SK-N-SH (cell line): ENCODE measurements around the gene SUPT20H. TPM values are rescaled to one million over a fixed set of nuclear protein-coding genes. Genes with fewer than 3 reads are reported as not detected.

Experiments used
- CTCF ChIA-PET: fragments of 300-600, 350-600 bp; formaldehyde crosslinking; extraction: SDS; loops from one replicate; lab custom pipeline; 2021; lab: Yijun Ruan, JAX
- POLR2A ChIA-PET: fragments of 350-600 bp; sonication (Branson Sonifier 250); formaldehyde crosslinking; extraction: SDS; loops from one replicate; lab custom pipeline; 2020; ENCODE audit warnings: antibody characterized with exemption, inconsistent platforms; lab: Yijun Ruan, JAX
- DNase-seq: peaks from one replicate; pipeline ENCODE4 v3.0.0; 2012
- H2AFZ ChIP-seq: fragments of 200-600 bp; sonication (generic); 2 replicates; pipeline ENCODE4 v1.8.1; 2016; ENCODE audit warnings: antibody characterized with exemption, mild to moderate bottlenecking, low read depth
- H3F3A ChIP-seq: fragments of 200-600 bp; sonication (generic); replicated peaks from 2 replicates; pipeline ENCODE3; 2016; ENCODE audit warnings: antibody characterized with exemption, mild to moderate bottlenecking; ENCODE audit not compliant: insufficient read depth
- H3K27ac ChIP-seq, 2 experiments: fragments of 200-500 bp in 1 of 2; fragments of 200-600 bp in 1 of 2; sonication (Bioruptor generic) in 1 of 2; sonication (generic), shearing (Covaris generic) in 1 of 2; 2 replicates each; pipeline versions ENCODE4 v1.5.1 to v1.6.1; 2014 to 2016; ENCODE audit warnings: low read depth in 2 of 2, inconsistent platforms in 1 of 2, low read length in 1 of 2, mild to moderate bottlenecking in 1 of 2, mixed read lengths in 1 of 2
- H3K27me3 ChIP-seq: fragments of 200-600 bp; sonication (generic), shearing (Covaris generic); 2 replicates; pipeline ENCODE4 v1.6.1; 2016; ENCODE audit warnings: mixed run types; ENCODE audit not compliant: insufficient read depth
- H3K36me3 ChIP-seq, 2 experiments: fragments of 200-500 bp in 1 of 2; fragments of 200-600 bp in 1 of 2; sonication (Bioruptor generic) in 1 of 2; sonication (generic) in 1 of 2; replicated peaks in 1 of 2; 2 replicates each; pipeline versions ENCODE3 to v1.5.1; 2014 to 2016; ENCODE audit warnings: low read length in 1 of 2, mild to moderate bottlenecking in 1 of 2; ENCODE audit not compliant: insufficient read depth in 2 of 2, control insufficient read depth in 1 of 2
- H3K4me1 ChIP-seq, 2 experiments: fragments of 200-500 bp in 1 of 2; fragments of 200-600 bp in 1 of 2; sonication (Bioruptor generic) in 1 of 2; sonication (generic), shearing (Covaris generic) in 1 of 2; 2 replicates each; pipeline versions ENCODE4 v1.5.1 to v1.6.1; 2014 to 2016; ENCODE audit warnings: low read depth in 1 of 2, low read length in 1 of 2, mixed run types in 1 of 2; ENCODE audit not compliant: insufficient read depth in 2 of 2, control insufficient read depth in 1 of 2
- H3K4me2 ChIP-seq: fragments of 200-600 bp; sonication (generic), shearing (Covaris generic); 2 replicates; pipeline ENCODE4 v1.6.1; 2017; ENCODE audit warnings: mixed run types
- H3K4me3 ChIP-seq, 2 experiments: fragments of 200-500 bp in 1 of 2; fragments of 200-600 bp in 1 of 2; sonication (Bioruptor generic) in 1 of 2; sonication (generic), shearing (Covaris generic) in 1 of 2; 2 replicates each; pipeline versions ENCODE4 v1.5.1 to v1.8.1; 2014 to 2016; ENCODE audit warnings: low read depth in 2 of 2, inconsistent platforms in 1 of 2, low read length in 1 of 2, mild to moderate bottlenecking in 1 of 2, mixed read lengths in 1 of 2, moderate library complexity in 1 of 2
- H3K79me2 ChIP-seq: fragments of 200-600 bp; sonication (generic); 2 replicates; pipeline ENCODE4 v1.8.1; 2017; ENCODE audit warnings: mild to moderate bottlenecking; ENCODE audit not compliant: insufficient read depth
- H3K9ac ChIP-seq: fragments of 200-600 bp; sonication (generic); 2 replicates; pipeline ENCODE4 v1.6.1; 2017; ENCODE audit warnings: mixed run types
- H3K9me2 ChIP-seq: fragments of 200-600 bp; sonication (generic); 2 replicates; pipeline ENCODE4 v1.6.1; 2017; ENCODE audit warnings: mixed run types
- H3K9me3 ChIP-seq: fragments of 200-600 bp; sonication (generic); 2 replicates; pipeline ENCODE4 v1.6.1; 2017; ENCODE audit warnings: mixed run types, mild to moderate bottlenecking, moderate library complexity
- H4K20me1 ChIP-seq: fragments of 200-600 bp; sonication (generic); 2 replicates; pipeline ENCODE4 v1.6.1; 2017; ENCODE audit warnings: mild to moderate bottlenecking, mixed run types; ENCODE audit not compliant: insufficient read depth
- EP300 ChIP-seq, 2 experiments: IDR thresholded peaks; 2 replicates each; pipeline versions ENCODE4 v1.4.0 to v1.6.1; 2012; ENCODE audit warnings: borderline replicate concordance in 1 of 2, low read depth in 1 of 2, low read length in 1 of 2
- FOXM1 ChIP-seq: IDR thresholded peaks from 2 replicates; pipeline ENCODE4 v1.4.0; 2012; ENCODE audit warnings: low read depth, mild to moderate bottlenecking
- GATA2 ChIP-seq: sonication (generic); formaldehyde crosslinking; IDR thresholded peaks from 2 replicates; pipeline ENCODE4 v1.5.0; 2020; ENCODE audit warnings: mild to moderate bottlenecking, missing genetic modification reagents
- JUND ChIP-seq: IDR thresholded peaks from 2 replicates; pipeline ENCODE4 v1.4.0; 2012
- MXI1 ChIP-seq: IDR thresholded peaks from 2 replicates; pipeline ENCODE4 v1.6.1; 2012; ENCODE audit warnings: mild to moderate bottlenecking, low read depth, low read length, improper control_type of control experiment
- RAD21 ChIP-seq: IDR thresholded peaks from 2 replicates; pipeline ENCODE4 v1.6.1; 2012; ENCODE audit warnings: mild to moderate bottlenecking, low read length
- RXRA ChIP-seq: IDR thresholded peaks from 2 replicates; pipeline ENCODE4 v1.4.0; 2012; ENCODE audit warnings: low read depth, mild to moderate bottlenecking, borderline replicate concordance
- SMC3 ChIP-seq: IDR thresholded peaks from 2 replicates; pipeline ENCODE4 v1.6.1; 2012; ENCODE audit warnings: low read depth, low read length, improper control_type of control experiment
- TAF1 ChIP-seq: IDR thresholded peaks from 2 replicates; pipeline ENCODE4 v1.6.1; 2012; ENCODE audit warnings: low read depth, mild to moderate bottlenecking, low read length, moderate library complexity, borderline replicate concordance
- WGBS: methylation state at CpG from one replicate; pipeline ENCODE4 v1.1.6; 2017; ENCODE audit warnings: low lambda C conversion rate; 5-methylcytosine and 5-hydroxymethylcytosine counted together
- polyA plus RNA-seq, 3 experiments: library from polyadenylated mRNA; depleted of rRNA; stranded (reverse); fragments of >200 nt; gene quantifications; 2 replicates each; pipeline ENCODE4 v1.2.3, GENCODE V29; 2012
- TF ChIP-seq, protein P1 (sequence below): IDR thresholded peaks from 2 replicates; pipeline ENCODE4 v1.4.0; 2012; ENCODE audit warnings: low read depth, borderline replicate concordance
- TF ChIP-seq, protein P2 (sequence below): IDR thresholded peaks from 2 replicates; pipeline ENCODE4 v1.6.1; 2012; ENCODE audit warnings: mild to moderate bottlenecking, low read depth, low read length, moderate library complexity
- TF ChIP-seq, protein P3 (sequence below): IDR thresholded peaks from 2 replicates; pipeline ENCODE4 v1.4.0; 2012; ENCODE audit warnings: low read depth, borderline replicate concordance

Gene SUPT20H
- polyA plus RNA-seq, 1 of the 3 experiments (the other 2 are of a cell fraction): 39.4 TPM

DNA sequence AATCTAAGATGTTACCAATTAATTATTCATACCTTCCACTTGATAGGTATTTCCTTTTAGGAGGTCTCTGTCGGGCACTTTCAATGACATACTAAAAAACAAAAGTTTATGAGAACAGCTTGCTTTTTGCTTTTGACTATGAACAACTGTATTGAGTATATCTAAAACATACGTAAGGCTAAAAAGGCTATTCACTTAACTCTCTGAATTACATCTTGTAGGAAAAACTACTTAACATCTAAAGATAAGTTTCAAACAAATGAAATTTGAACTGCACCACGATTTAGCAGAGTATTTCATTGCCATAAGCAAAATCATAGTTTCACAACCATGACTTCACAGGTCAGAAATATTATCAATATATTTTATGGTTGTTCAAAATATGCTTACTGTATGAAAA lies 11.6 kb downstream of the SUPT20H start:
- WGBS: 80% methylated on average over 3 of the region's 3 CpGs

More for the DNA sequence above, 11.6 kb downstream of the SUPT20H start:
- H3K9me2 ChIP-seq: no peaks in the 10 kb centered on the region
- DNase-seq: no peak
- no peak overlapping the region for H3K9ac ChIP-seq
- H2AFZ ChIP-seq: no peak overlapping the region
- H3K27me3 ChIP-seq: no peaks in the 10 kb centered on the region
- H3K4me3 ChIP-seq: no peak overlapping the region
- no peak overlapping the region for H3K4me2 ChIP-seq
- H3K27ac ChIP-seq: no peak overlapping the region
- TF ChIP-seq GATA2 (no peak), RAD21 (no peak), TAF1 (no peak), JUND (no peak), EP300 (IDR thresholded peaks at IDR 0.05; ENCODE audit: borderline replicate concordance in 1 of 2, low read depth in 1 of 2, low read length in 1 of 2) (no peak), RXRA (no peak), MXI1 (no peak), SMC3 (no peak), FOXM1 (no peak)
- TF ChIP-seq, protein P1, sequence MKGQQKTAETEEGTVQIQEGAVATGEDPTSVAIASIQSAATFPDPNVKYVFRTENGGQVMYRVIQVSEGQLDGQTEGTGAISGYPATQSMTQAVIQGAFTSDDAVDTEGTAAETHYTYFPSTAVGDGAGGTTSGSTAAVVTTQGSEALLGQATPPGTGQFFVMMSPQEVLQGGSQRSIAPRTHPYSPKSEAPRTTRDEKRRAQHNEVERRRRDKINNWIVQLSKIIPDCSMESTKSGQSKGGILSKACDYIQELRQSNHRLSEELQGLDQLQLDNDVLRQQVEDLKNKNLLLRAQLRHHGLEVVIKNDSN: no peak
- TF ChIP-seq, protein P2, sequence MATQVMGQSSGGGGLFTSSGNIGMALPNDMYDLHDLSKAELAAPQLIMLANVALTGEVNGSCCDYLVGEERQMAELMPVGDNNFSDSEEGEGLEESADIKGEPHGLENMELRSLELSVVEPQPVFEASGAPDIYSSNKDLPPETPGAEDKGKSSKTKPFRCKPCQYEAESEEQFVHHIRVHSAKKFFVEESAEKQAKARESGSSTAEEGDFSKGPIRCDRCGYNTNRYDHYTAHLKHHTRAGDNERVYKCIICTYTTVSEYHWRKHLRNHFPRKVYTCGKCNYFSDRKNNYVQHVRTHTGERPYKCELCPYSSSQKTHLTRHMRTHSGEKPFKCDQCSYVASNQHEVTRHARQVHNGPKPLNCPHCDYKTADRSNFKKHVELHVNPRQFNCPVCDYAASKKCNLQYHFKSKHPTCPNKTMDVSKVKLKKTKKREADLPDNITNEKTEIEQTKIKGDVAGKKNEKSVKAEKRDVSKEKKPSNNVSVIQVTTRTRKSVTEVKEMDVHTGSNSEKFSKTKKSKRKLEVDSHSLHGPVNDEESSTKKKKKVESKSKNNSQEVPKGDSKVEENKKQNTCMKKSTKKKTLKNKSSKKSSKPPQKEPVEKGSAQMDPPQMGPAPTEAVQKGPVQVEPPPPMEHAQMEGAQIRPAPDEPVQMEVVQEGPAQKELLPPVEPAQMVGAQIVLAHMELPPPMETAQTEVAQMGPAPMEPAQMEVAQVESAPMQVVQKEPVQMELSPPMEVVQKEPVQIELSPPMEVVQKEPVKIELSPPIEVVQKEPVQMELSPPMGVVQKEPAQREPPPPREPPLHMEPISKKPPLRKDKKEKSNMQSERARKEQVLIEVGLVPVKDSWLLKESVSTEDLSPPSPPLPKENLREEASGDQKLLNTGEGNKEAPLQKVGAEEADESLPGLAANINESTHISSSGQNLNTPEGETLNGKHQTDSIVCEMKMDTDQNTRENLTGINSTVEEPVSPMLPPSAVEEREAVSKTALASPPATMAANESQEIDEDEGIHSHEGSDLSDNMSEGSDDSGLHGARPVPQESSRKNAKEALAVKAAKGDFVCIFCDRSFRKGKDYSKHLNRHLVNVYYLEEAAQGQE: no peak
- TF ChIP-seq, protein P3, sequence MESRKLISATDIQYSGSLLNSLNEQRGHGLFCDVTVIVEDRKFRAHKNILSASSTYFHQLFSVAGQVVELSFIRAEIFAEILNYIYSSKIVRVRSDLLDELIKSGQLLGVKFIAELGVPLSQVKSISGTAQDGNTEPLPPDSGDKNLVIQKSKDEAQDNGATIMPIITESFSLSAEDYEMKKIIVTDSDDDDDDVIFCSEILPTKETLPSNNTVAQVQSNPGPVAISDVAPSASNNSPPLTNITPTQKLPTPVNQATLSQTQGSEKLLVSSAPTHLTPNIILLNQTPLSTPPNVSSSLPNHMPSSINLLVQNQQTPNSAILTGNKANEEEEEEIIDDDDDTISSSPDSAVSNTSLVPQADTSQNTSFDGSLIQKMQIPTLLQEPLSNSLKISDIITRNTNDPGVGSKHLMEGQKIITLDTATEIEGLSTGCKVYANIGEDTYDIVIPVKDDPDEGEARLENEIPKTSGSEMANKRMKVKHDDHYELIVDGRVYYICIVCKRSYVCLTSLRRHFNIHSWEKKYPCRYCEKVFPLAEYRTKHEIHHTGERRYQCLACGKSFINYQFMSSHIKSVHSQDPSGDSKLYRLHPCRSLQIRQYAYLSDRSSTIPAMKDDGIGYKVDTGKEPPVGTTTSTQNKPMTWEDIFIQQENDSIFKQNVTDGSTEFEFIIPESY: no peak
- peaks cover 0 to 2% of the 10 kb centered on the region in 2 experiments; a peak in 1 of 4 replicates for H3K4me1 ChIP-seq
- H4K20me1 ChIP-seq: peaks cover 41% of the 10 kb centered on the region
- ChIA-PET POLR2A (no interaction called here), CTCF (interaction anchor here (1.0 to 2.6 kb wide), 3 partner anchors 9 to 190 kb away, joined by 4 to 10 read pairs (median 5); no protein-coding TSS in a partner anchor)
- H3K36me3 ChIP-seq: peaks cover 72 to 81% of the 10 kb centered on the region in 2 experiments
- peaks cover 16% of the 10 kb centered on the region for H3F3A ChIP-seq
- H3K79me2 ChIP-seq: peaks cover 70% of the 10 kb centered on the region
- no peaks in the 10 kb centered on the region for H3K9me3 ChIP-seq
